OCI-LY7 (cell line): Measurements from ENCODE around the gene MITD1. TPM values are rescaled to one million over a fixed set of nuclear protein-coding genes. Genes with fewer than 3 reads are reported as not detected.

Source experiments
- BruUV-seq: library from RNA; stranded (reverse); fragments of 400-500 nt; replicated peaks from 2 replicates; lab custom pipeline; 2021; lab: Mats Ljungman, UMichigan
- CTCF ChIA-PET: fragments of 300-600 bp; sonication (Branson Sonifier 250); formaldehyde crosslinking; loops from one replicate; lab custom pipeline; 2022; ENCODE audit warnings: antibody characterized with exemption; ENCODE audit not compliant: unreplicated experiment; lab: Charles Lee
- POLR2A ChIA-PET: fragments of 300-600 bp; sonication (Branson Sonifier 250); formaldehyde crosslinking; loops from one replicate; lab custom pipeline; 2022; ENCODE audit warnings: antibody characterized with exemption; lab: Charles Lee
- DNase-seq: peaks from one replicate; pipeline ENCODE4 v3.0.0-alpha.2; 2015; ENCODE audit warnings: low spot score
- H2AFZ ChIP-seq: fragments of 200-600 bp; sonication (generic), shearing (Covaris generic); 2 replicates; pipeline ENCODE4 v1.6.1; 2014; ENCODE audit warnings: mild to moderate bottlenecking, antibody characterized with exemption, low read length, moderate library complexity
- H3K27ac ChIP-seq: fragments of 200-600 bp; sonication (generic); 2 replicates; pipeline ENCODE4 v1.5.1; 2014; ENCODE audit warnings: mixed run types, low read depth, mild to moderate bottlenecking, moderate library complexity, low read length, inconsistent platforms; ENCODE audit not compliant: poor library complexity, severe bottlenecking
- H3K36me3 ChIP-seq: fragments of 200-600 bp; sonication (generic); 2 replicates; pipeline ENCODE4 v1.6.1; 2014; ENCODE audit warnings: mild to moderate bottlenecking, antibody characterized with exemption, low read length, moderate library complexity, mixed read lengths; ENCODE audit not compliant: insufficient read depth
- H3K4me1 ChIP-seq: fragments of 200-600 bp; sonication (generic); 2 replicates; pipeline ENCODE4 v1.5.1; 2014; ENCODE audit warnings: mild to moderate bottlenecking, low read length; ENCODE audit not compliant: insufficient read depth, poor library complexity, severe bottlenecking
- H3K4me2 ChIP-seq: fragments of 200-600 bp; sonication (generic); 2 replicates; pipeline ENCODE4 v1.6.1; 2014; ENCODE audit warnings: mild to moderate bottlenecking, low read length
- H3K4me3 ChIP-seq: fragments of 200-600 bp; sonication (generic); 2 replicates; pipeline ENCODE4 v1.5.1; 2014; ENCODE audit warnings: mild to moderate bottlenecking, low read depth, low read length; ENCODE audit not compliant: poor library complexity, severe bottlenecking
- H3K79me2 ChIP-seq: fragments of 200-600 bp; sonication (generic); 2 replicates; pipeline ENCODE4 v1.6.1; 2016; ENCODE audit warnings: low read depth, mild to moderate bottlenecking, low read length, moderate library complexity, mixed read lengths; ENCODE audit not compliant: insufficient read depth
- H3K9me2 ChIP-seq: fragments of 200-600 bp; sonication (generic); 2 replicates; pipeline ENCODE4 v1.6.1; 2016; ENCODE audit warnings: mild to moderate bottlenecking, low read length, mixed read lengths; ENCODE audit not compliant: insufficient read depth
- H3K9me3 ChIP-seq: fragments of 200-600 bp; sonication (generic); 2 replicates; pipeline ENCODE4 v1.6.1; 2014; ENCODE audit warnings: mild to moderate bottlenecking, mixed run types, low read length, mixed read lengths
- H4K20me1 ChIP-seq: fragments of 200-600 bp; sonication (generic); 2 replicates; pipeline ENCODE4 v1.6.1; 2014; ENCODE audit warnings: mild to moderate bottlenecking, antibody characterized with exemption, low read length, moderate library complexity, mixed read lengths; ENCODE audit not compliant: insufficient read depth
- EZH2phosphoT487 ChIP-seq: fragments of 200-600 bp; sonication (generic); IDR thresholded peaks from 2 replicates; pipeline ENCODE4 v1.6.1; 2018; ENCODE audit warnings: low read depth, borderline replicate concordance, mild to moderate bottlenecking, mixed run types, antibody characterized with exemption, low read length, moderate library complexity, mixed read lengths
- intact Hi-C: fragments of 100-400 bp; cut with micrococcal nuclease; formaldehyde crosslinking; loops from one replicate; pipeline ENCODE4 v1.10.0; 2022; ENCODE audit not compliant: unreplicated experiment
- total RNA-seq, 2 experiments: library from RNA; depleted of rRNA in 1 of 2; stranded (reverse); fragments of >200 nt in 1 of 2; shearing (Covaris generic) in 1 of 2; gene quantifications; 2 replicates each; pipeline ENCODE4 v1.2.3, GENCODE V29; 2014 to 2022
- TF ChIP-seq, protein P1 (sequence below): fragments of 200-600 bp; sonication (generic); conservative IDR thresholded peaks from 2 replicates; pipeline ENCODE4 v1.5.1; 2014; ENCODE audit warnings: mild to moderate bottlenecking, antibody characterized with exemption, low read length, moderate library complexity, mixed read lengths

The MITD1 gene
- total RNA-seq, 2 experiments from 2014 or later = 34.2 to 35.9 TPM

DNA sequence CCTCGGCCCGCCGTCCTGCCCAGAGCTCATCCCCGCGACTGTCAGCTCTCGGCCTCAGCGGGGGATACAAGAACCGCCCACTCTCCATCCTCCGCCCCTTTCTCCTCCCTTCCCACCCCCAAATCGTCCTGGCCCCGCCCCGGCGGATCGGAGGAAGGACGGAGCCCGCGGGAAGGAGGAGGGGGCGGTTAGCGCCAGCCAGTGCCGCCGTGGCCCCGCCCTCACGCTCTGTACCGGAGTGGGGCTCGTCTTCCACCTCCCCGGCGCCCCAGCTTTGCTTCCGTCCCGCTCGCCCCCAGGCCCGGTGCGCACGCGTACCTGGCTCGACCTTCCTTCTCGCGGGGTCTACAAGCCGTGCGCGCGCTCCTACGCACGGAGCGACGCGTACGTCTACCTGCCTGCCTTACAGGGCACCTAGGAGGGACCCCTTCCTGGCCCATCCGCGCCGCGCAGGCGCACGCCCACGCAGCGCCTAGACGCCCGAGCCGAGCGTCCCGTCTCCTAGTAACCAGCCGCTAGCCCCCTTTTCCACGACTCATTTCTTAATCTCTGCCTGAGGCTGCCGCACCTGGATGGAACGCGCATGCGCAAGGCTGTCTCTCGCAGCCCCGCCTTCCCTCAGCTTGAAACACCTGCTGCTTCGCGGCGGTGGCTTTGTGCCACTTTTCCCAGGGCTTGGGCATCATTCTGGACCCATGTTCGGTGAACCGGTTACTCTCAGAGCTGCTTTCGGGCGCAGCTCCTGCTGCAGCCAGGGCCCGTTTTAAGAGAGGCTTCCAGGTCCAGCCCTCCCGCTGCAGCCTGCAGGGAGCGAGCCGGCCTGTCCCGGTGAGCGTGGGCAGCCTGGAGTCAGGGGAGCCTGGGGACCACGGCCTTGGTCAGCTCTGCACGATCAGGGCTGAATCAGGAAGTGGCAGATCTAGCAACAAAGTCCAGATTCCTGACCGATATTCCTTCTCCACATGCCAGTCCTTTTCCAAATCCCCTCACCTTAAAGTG, 39.4 kb downstream of the MITD1 start, which contains the start of gene C2orf15:
TSS of gene C2orf15 (plus strand) at position 598 of the 999 bp plus-strand sequence. CDS start 8,852 bp downstream, outside the sequence.
- H3K9me2 ChIP-seq = no peaks in the 10 kb centered on the region
- no peaks in the 10 kb centered on the region for H3K79me2 ChIP-seq
- H3K36me3 ChIP-seq = no peaks in the 10 kb centered on the region
- H3K4me3 ChIP-seq = peak within 1 kb of the TSS; percentile 71
- peak within 1 kb of the TSS; percentile 83 for H3K4me2 ChIP-seq
- peak within 1 kb of the TSS; percentile 84 for H2AFZ ChIP-seq
- ChIA-PET POLR2A (interaction anchor here (0.6 to 1.8 kb wide), 9 partner anchors 12 to 702 kb away, joined by 3 to 12 read pairs (median 3); partner anchors contain the start of genes LIPT1 and TSGA10), CTCF (no interaction called here)
- BruUV-seq = no TSS peak
- H3K9me3 ChIP-seq = no peaks in the 10 kb centered on the region
- no peak for TF ChIP-seq EZH2phosphoT487
- TF ChIP-seq, protein P1, sequence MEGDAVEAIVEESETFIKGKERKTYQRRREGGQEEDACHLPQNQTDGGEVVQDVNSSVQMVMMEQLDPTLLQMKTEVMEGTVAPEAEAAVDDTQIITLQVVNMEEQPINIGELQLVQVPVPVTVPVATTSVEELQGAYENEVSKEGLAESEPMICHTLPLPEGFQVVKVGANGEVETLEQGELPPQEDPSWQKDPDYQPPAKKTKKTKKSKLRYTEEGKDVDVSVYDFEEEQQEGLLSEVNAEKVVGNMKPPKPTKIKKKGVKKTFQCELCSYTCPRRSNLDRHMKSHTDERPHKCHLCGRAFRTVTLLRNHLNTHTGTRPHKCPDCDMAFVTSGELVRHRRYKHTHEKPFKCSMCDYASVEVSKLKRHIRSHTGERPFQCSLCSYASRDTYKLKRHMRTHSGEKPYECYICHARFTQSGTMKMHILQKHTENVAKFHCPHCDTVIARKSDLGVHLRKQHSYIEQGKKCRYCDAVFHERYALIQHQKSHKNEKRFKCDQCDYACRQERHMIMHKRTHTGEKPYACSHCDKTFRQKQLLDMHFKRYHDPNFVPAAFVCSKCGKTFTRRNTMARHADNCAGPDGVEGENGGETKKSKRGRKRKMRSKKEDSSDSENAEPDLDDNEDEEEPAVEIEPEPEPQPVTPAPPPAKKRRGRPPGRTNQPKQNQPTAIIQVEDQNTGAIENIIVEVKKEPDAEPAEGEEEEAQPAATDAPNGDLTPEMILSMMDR = no peak
- H3K27ac ChIP-seq = peak within 1 kb of the TSS; percentile 48
- peaks cover 12% of the 10 kb centered on the region for H3K4me1 ChIP-seq
- intact Hi-C loops = loop anchor here (1.0 to 2.0 kb wide), 4 partner anchors 13 to 349 kb away; partner anchors contain the start of genes LIPT1, MITD1, MRPL30 and REV1
- H4K20me1 ChIP-seq = no peaks in the 10 kb centered on the region
- peak; percentile 91 for DNase-seq

DNA sequence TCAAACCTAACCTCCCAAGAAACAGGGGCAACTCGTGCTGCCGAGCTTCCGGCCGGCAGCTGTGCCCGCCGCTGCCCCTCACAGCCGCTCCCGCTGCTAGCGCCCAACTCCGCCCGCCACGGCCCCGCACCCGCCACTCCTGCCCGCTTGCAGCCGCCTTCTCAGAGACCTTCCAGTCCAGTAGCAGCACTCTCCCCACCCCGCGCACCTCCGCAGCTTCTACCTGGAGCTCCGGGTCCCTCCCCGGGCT, 40.1 kb downstream of the MITD1 start:
- Histone ChIP-seq H3K4me2 (peak overlapping the region; percentile 83), H4K20me1 (no peaks in the 10 kb centered on the region), H3K36me3 (no peaks in the 10 kb centered on the region), H3K79me2 (no peaks in the 10 kb centered on the region), H3K4me1 (peaks cover 12% of the 10 kb centered on the region), H3K4me3 (peak overlapping the region; percentile 71), H3K9me3 (no peaks in the 10 kb centered on the region), H3K9me2 (no peaks in the 10 kb centered on the region), H3K27ac (peak overlapping the region; percentile 48), H2AFZ (peak overlapping the region; percentile 84)
- intact Hi-C loops = loop anchor here (1.0 to 2.0 kb wide), 4 partner anchors 14 to 350 kb away; partner anchors contain the start of genes LIPT1, MITD1, MRPL30 and REV1
- ChIA-PET CTCF (no interaction called here), POLR2A (interaction anchor here (0.6 to 1.8 kb wide), 5 partner anchors 14 to 347 kb away, joined by 3 to 12 read pairs (median 3); partner anchors contain the start of genes LIPT1 and TSGA10)
- TF ChIP-seq, protein P1 = no peak
- no peak for TF ChIP-seq EZH2phosphoT487
- no TSS peak for BruUV-seq
- no peak for DNase-seq
